Lower lobe of right lung (tissue), 2 donors: Measurements from ENCODE around the gene NRG2. TPM values are rescaled to one million over a fixed set of nuclear protein-coding genes. Genes with fewer than 3 reads are reported as not detected.

Experiments used
- ATAC-seq, 2 donors: fragments of 200-7000 bp; cut with Tn5 transposase; one replicate each; pipeline ENCODE4 v1.9.1; 2020 to 2022; ENCODE audit warnings: mild to moderate bottlenecking in 2 of 2, moderate library complexity in 2 of 2
- DNase-seq: peaks from one replicate; pipeline ENCODE4 v3.0.0-alpha.2; 2020
- H3K27ac ChIP-seq: fragments of 200-600 bp; one replicate; pipeline ENCODE4 v1.8.0; 2022
- H3K27me3 ChIP-seq: fragments of 200-600 bp; one replicate; pipeline ENCODE4 v1.8.0; 2022; ENCODE audit warnings: low read depth
- H3K36me3 ChIP-seq: fragments of 200-600 bp; one replicate; pipeline ENCODE4 v1.8.0; 2022; ENCODE audit warnings: mild to moderate bottlenecking
- H3K4me1 ChIP-seq: fragments of 200-600 bp; one replicate; pipeline ENCODE4 v1.8.0; 2022
- H3K4me3 ChIP-seq: fragments of 200-600 bp; one replicate; pipeline ENCODE4 v1.8.0; 2022; ENCODE audit warnings: mild to moderate bottlenecking
- H3K9me3 ChIP-seq: fragments of 200-600 bp; one replicate; pipeline ENCODE4 v1.8.0; 2022
- CTCF ChIP-seq: fragments of 200-600 bp; IDR thresholded peaks from one replicate; pipeline ENCODE4 v1.8.0; 2022; ENCODE audit warnings: antibody characterized with exemption, mild to moderate bottlenecking
- intact Hi-C: fragments of 100-400 bp; cut with DNase I; formaldehyde crosslinking; loops from one replicate; pipeline ENCODE4 v1.11.0; 2022
- total RNA-seq: library from RNA; stranded (reverse); fragmentation: NEBNext Ultra II Directional; extraction: Animal tissue kit (Norgen Biotek cat#: 25700); gene quantifications from one replicate; pipeline ENCODE4 v1.2.1, GENCODE V29; 2021
- donor health status: DM: no; HTN: yes; CAD: no; lungs with severe emphysema.

NRG2 gene
- total RNA-seq, 1 donor from 2014 or later, result 1.6 TPM

GRCh38 chr5:139911425-139912120 is 131.5 kb downstream of the NRG2 start:
- Histone ChIP-seq H3K27me3 (no peaks in the 10 kb centered on the region), H3K4me1 (no peaks in the 10 kb centered on the region), H3K36me3 (no peaks in the 10 kb centered on the region), H3K27ac (no peak overlapping the region), H3K9me3 (no peaks in the 10 kb centered on the region), H3K4me3 (no peak overlapping the region)
- no peak for DNase-seq
- ATAC-seq, result no peak
- no peak for TF ChIP-seq CTCF
- intact Hi-C loops, result no loop called here

- no peaks in the 10 kb centered on the region for H3K36me3 ChIP-seq
- no peaks in the 10 kb centered on the region for H3K4me1 ChIP-seq
- no peak overlapping the region for H3K27ac ChIP-seq
- H3K9me3 ChIP-seq, result no peaks in the 10 kb centered on the region
- no peak for DNase-seq
- no peak overlapping the region for H3K4me3 ChIP-seq
- ATAC-seq, result no peak
- no peak for TF ChIP-seq CTCF
- intact Hi-C loops, result no loop called here
- no peaks in the 10 kb centered on the region for H3K27me3 ChIP-seq
These were observed 132.2 kb downstream of the NRG2 start for GRCh38 chr5:139910901-139911300.

- Histone ChIP-seq H3K27me3 (peaks cover 4% of the 10 kb centered on the region), H3K9me3 (no peaks in the 10 kb centered on the region), H3K4me3 (no peak overlapping the region), H3K36me3 (no peaks in the 10 kb centered on the region), H3K27ac (no peak overlapping the region), H3K4me1 (peaks cover 2% of the 10 kb centered on the region)
- TF ChIP-seq CTCF, result no peak
- intact Hi-C loops, result no loop called here
- DNase-seq (no peak), ATAC-seq (no peak)
These were observed 133.1 kb downstream of the NRG2 start for GRCh38 chr5:139910036-139910435.

- H3K9me3 ChIP-seq, result no peaks in the 10 kb centered on the region
- no peak for ATAC-seq
- peaks cover 15% of the 10 kb centered on the region for H3K4me1 ChIP-seq
- no peak for DNase-seq
- no peaks in the 10 kb centered on the region for H3K36me3 ChIP-seq
- TF ChIP-seq CTCF, result no peak
- H3K27ac ChIP-seq, result no peak overlapping the region
- intact Hi-C loops, result no loop called here
- H3K4me3 ChIP-seq, result no peak overlapping the region
- H3K27me3 ChIP-seq, result peaks cover 17% of the 10 kb centered on the region
These were observed 134.3 kb downstream of the NRG2 start for GRCh38 chr5:139908749-139909148.

GRCh38 chr5:139906661-139907060 is 136.4 kb downstream of the NRG2 start:
- no peak for TF ChIP-seq CTCF
- DNase-seq, result no peak
- intact Hi-C loops, result no loop called here
- no peak for ATAC-seq
- Histone ChIP-seq H3K4me1 (peaks cover 20% of the 10 kb centered on the region), H3K27ac (no peak overlapping the region), H3K27me3 (peaks cover 38% of the 10 kb centered on the region), H3K9me3 (no peaks in the 10 kb centered on the region), H3K36me3 (no peaks in the 10 kb centered on the region), H3K4me3 (no peak overlapping the region)
